Epidermal melanocyte (primary cell): Measurements from ENCODE around the gene SPAM1.
"Not testable (repeated sequence)": the region's sequence is repeated elsewhere in the genome, so short reads cannot be mapped to it uniquely, and the experiment has no call there.

Experiments
- DNase-seq: peaks from one replicate; pipeline ENCODE4 v3.0.0; 2011; ENCODE audit warnings: low spot score; ENCODE audit not compliant: insufficient read length

Gene SPAM1

GRCh38 chr7:123948136-123948535, 23.1 kb downstream of the SPAM1 start:
- no peak for DNase-seq

GRCh38 chr7:123958186-123958703, 33.2 kb downstream of the SPAM1 start:
- no peak for DNase-seq

DNA sequence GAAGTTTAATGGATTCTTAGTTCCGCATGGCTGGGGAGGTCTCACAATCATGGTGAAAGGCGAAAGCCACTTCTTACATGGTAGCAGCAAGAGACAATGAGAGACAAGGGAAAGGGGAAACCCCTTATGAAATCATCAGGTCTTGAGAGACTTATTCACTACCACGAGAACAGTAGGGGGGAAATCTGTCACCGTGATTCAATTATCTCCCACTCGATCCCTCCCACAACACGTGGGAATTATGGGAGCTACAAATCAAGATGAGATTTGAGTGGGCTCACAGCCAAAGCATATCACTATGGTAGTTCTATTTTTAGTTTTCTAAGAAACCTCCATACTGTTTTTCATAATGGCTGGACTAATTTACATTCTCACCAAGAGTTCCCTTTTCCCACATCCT, 36.7 kb downstream of the SPAM1 start:
- DNase-seq, result no peak

- DNase-seq, result no peak
Measured at GRCh38 chr7:123966936-123967335, 41.9 kb downstream of the SPAM1 start.

GRCh38 chr7:123972045-123972444, 47.0 kb downstream of the SPAM1 start:
- DNase-seq, result no peak

DNA sequence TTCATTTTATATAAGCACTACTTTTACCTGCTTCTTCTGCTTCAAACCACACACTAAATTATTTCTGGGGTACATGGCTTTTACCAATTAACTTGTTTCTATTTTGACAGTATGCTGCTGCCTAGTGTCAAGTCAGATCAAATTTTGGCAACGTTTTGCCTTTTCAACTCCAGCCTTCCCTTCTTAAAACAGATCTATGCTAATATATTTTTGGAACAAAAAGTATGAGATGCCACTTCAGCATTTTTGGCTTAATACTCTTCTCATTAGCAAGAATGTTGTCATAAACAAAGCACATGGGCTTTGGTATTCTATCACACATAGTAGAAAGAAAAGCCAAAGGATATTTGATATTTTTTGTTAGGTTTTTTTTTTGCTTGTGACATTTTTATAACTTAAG, 47.8 kb downstream of the SPAM1 start:
- no peak for DNase-seq

DNA sequence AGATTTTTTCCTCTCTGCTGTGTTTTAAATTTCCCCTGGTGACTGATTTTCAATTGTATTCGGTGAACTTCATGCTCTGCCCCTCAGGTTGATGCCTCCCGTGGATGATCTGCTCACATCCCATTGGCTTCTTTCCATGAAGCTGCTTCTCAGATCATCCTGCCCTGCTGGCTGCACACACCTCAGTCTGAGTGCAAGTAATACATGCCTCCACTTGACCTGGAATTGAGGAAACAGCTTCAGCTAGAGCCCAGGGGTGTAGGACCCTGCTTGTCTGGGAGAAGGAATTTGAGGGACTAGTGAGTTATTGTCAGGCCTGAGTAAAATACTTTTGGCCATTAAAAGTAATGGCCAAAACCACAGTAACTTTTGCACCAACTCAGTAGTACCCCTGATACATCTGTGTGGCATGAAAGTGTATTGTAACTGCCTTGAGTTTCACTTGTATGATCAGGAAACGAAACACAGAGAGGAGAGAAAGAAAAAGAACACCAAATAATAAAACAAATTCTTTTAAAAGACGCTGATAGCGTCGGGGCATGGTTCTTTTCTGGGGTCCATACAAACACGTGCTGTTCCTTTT, 49.4 kb downstream of the SPAM1 start:
- DNase-seq, result no peak

GRCh38 chr7:123975084-123975483, 50.0 kb downstream of the SPAM1 start:
- DNase-seq, result no peak

- DNase-seq, result no peak
Measured at GRCh38 chr7:123977081-123977480, 52.0 kb downstream of the SPAM1 start.

DNA sequence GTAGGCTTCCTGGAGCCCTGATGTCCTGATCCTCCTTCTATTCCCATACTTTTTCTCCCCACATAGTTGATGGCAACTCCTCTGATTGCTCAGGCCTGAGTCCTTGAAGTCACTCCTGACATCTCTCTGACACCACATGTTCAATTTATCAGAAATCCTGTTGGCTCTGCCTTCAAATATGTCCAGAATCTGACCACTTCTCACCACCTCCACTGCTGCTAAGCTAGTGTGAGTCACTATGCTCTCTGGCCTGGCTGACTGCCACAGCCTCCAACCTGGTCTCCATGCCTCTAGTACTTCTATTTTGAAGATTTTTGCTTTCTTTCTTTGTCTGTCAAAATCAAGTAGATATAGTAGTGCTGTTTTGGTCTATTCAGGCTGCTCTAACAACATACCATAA, 54.8 kb downstream of the SPAM1 start:
- DNase-seq, result no peak

DNA sequence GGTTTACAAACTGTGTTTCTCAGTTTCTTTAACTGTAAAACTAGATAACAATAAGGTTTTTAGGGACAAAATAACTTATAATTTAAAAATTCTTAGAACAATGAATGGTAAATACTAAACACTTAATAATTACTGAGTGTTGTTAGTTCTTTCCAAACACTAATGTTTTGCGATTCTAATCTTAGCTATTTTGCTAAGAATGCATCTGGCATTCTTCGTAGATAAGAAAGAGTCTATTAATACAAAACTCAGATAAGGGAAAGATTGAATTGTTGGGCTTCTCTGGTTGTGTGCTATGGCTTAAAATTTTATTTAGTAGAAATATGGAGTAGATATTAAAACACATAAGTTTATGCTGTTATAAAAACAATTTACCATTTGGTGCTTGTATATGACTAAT, 62.4 kb downstream of the SPAM1 start:
- no peak for DNase-seq

- DNase-seq, result no peak
Measured at GRCh38 chr7:123992913-123993518, 68.0 kb downstream of the SPAM1 start.

DNA sequence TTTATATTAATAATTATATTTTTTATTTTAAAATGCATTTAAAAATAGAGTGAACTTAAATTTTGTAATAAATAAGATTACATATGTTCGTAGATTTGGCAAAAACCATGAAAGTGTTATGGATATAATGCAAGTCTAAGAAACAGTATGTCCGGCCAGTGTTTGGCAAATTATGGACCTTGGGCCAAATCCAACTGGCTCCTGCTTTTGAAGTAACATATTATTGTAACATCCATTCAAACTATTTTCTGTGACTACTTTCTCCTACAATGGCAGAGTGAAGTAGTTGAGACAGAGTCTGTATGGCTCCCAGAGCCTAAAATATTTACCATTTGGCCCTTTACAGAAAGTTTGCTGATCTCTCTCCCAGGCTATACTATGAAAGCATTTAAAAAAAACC, 69.0 kb downstream of the SPAM1 start:
- DNase-seq, result no peak

DNA sequence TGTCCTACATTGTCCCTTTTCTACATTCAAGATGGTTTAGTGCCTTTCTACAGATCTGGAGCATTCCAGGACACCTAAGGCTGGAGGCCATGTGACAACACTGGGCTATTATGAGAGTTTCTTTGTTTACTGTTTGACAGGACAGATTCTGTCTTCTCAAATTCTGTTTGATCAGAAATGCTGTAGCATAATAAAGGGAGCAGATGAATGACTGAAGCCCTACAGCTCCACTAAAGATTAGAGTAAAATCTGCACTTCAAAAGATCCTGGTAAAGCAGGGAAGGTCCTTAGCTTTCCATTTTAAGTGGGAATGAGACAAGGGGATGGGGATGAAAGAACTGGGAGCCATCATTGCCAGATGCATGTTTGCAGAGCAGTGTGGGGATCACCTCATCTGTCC, 69.4 kb downstream of the SPAM1 start:
- no peak for DNase-seq

DNA sequence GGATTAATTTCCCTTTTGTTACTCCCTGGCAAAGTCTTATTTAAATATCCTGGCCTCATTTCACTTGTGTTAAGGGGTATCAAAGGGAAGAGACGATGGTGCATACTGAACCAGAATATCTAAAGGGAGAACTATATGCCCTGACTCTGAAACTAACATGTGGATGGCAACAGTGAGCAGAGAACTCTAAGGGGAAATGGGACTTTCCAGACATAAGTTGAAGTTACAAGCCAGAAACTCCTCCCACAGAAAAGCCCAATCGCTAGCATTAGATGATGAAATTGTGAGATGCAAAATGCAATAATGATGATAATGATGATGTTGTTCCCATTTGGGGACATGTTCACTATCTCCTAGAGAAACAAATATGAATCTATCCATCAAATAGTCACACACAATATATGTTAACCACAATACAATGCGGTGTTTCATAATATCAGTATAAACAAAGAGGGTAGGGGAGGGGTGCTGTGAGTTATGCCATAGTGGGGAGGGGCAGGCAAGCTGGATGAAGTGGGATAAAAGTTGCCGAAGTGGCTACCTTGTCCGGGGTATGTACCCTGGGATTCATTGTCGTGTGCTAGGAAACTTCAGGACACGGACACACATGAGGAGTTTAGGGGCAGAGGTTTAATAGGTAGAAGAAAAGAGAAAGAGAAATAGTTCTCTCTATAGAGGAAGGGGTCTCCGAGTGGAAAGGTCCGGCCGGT, 70.7 kb downstream of the SPAM1 start:
- DNase-seq, result no peak

GRCh38 chr7:123996327-123996625, 71.2 kb downstream of the SPAM1 start:
- DNase-seq, result no peak

DNA sequence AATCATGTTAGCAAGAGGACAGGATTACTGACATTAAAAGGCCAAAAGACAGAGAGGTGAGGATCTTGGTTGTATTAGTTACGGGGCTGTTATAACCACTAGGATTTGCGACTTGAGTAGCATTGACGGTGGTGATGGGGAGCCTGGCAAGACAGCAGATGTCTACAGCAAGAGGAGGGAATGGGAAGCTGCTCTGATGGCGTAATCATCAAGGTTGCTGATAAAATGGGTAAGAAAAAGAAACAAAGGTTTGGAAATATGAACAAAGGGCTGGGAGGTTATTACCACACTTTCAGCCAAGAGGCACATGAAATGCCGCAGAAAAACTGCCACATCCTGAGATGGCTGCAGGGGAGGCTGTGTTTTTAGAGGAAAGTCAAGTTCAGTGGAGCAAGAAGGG, 73.9 kb downstream of the SPAM1 start:
- no peak for DNase-seq

- DNase-seq, result no peak
Measured at GRCh38 chr7:123999703-124000102, 74.7 kb downstream of the SPAM1 start.

DNA sequence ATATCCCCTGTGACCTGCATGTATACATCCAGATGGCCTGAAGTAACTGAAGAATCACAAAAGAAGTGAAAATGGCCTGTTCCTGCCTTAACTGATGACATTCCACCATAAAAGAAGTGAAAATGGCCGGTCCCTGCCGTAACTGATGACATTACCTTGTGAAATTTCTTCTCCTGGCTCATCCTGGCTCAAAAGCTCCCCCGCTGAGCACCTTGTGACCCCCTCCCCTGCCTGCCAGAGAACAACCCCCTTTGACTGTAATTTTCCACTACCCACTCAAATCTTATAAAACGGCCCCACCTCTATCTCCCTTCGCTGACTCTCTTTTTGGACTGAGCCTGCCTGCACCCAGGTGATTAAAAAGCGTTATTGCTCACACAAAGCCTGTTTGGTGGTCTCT, 83.3 kb downstream of the SPAM1 start:
- DNase-seq, result not testable (repeated sequence)

DNA sequence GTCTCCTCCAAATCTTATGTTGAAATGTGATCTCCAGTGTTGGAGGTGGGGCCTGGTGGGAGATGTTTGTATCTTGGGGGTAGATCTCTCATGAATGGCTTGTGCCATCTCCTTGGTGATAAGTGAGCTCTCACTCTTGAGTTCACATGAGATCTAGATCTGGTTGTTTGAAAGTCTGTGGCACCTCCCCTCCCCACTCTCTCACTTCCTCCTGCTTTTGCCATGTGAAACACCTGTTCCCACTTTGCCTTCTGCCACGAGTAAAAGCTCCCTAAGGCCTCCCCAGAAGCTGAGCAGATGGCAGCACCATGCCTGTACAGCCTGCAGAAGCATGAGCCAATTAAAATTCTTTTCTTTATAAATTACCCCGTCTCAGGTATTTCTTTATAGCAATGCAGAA, 84.3 kb downstream of the SPAM1 start:
- no peak for DNase-seq
